Upper lobe of left lung (tissue), 6 donors: ENCODE results near the gene WBP1. TPM values are rescaled to one million over a fixed set of nuclear protein-coding genes. Genes with fewer than 3 reads are reported as not detected.
A peak's percentile ranks its signal among the peaks of the same experiment; 100 is the strongest.

Experiments used
- ATAC-seq, 2 donors: fragments of 200-7000 bp; cut with Tn5 transposase; one replicate each; pipeline ENCODE4 v1.9.1; 2022; ENCODE audit warnings: mild to moderate bottlenecking in 2 of 2, moderate library complexity in 2 of 2; ENCODE audit not compliant: low FRiP score in 2 of 2
- DNase-seq, 2 donors: peaks; one replicate each; pipeline ENCODE4 v3.0.0-alpha.2; 2019 to 2020
- H3K27ac ChIP-seq, 4 donors: fragments of 200-600 bp; sonication (generic); one replicate each; pipeline ENCODE4 v1.5.1; 2016 to 2019
- H3K27me3 ChIP-seq, 4 donors: fragments of 200-600 bp; sonication (generic); one replicate each; pipeline ENCODE4 v1.5.1; 2017 to 2019
- H3K36me3 ChIP-seq, 4 donors: fragments of 200-600 bp; sonication (generic); one replicate each; pipeline ENCODE4 v1.5.1; 2016 to 2019
- H3K4me1 ChIP-seq, 4 donors: fragments of 200-600 bp; sonication (generic); one replicate each; pipeline ENCODE4 v1.5.1; 2018 to 2019
- H3K4me3 ChIP-seq, 4 donors: fragments of 200-600 bp; sonication (generic); one replicate each; pipeline ENCODE4 v1.5.1; 2017 to 2019; ENCODE audit warnings: mild to moderate bottlenecking in 2 of 4, moderate library complexity in 1 of 4
- H3K9me3 ChIP-seq, 4 donors: fragments of 200-600 bp; sonication (generic); one replicate each; pipeline ENCODE4 v1.5.1; 2018 to 2019
- EP300 ChIP-seq, 4 donors: sonication (generic); formaldehyde crosslinking; IDR thresholded peaks; one replicate each; pipeline ENCODE4 v1.5.1; 2017; ENCODE audit warnings: antibody characterized with exemption in 4 of 4, control low read depth in 2 of 4
- POLR2A ChIP-seq, 4 donors: fragments of 450-650 bp; IDR thresholded peaks; one replicate each; pipeline ENCODE4 v1.5.1; 2016 to 2017; ENCODE audit warnings: antibody characterized with exemption in 4 of 4, mild to moderate bottlenecking in 2 of 4
- POLR2AphosphoS5 ChIP-seq, 2 donors: sonication (generic); formaldehyde crosslinking; IDR thresholded peaks; one replicate each; pipeline ENCODE4 v1.5.1; 2017; ENCODE audit warnings: antibody characterized with exemption in 2 of 2
- WGBS, 2 donors: methylation state at CpG; one replicate each; pipeline ENCODE4 v1.1.5; 2017 to 2018; 5-methylcytosine and 5-hydroxymethylcytosine counted together
- total RNA-seq, 6 donors: library from RNA; depleted of rRNA in 4 of 6; stranded (reverse); fragments of >200 nt in 4 of 6; gene quantifications; one replicate each; pipeline versions ENCODE4 v1.1.0 to v1.2.1, GENCODE V29; 2016 to 2021
- TF ChIP-seq, protein P1 (sequence below), 6 experiments: fragments of 450-650 bp in 4 of 6; fragments of 200-600 bp in 2 of 6; sonication (generic) in 2 of 6; IDR thresholded peaks; one replicate each; pipeline ENCODE4 v1.5.1; 2016 to 2019; ENCODE audit warnings: antibody characterized with exemption in 6 of 6
- donor health status: DM: no; HTN: no; CAD: no; lungs with moderate emphysema.
- donor health status: DM: no; HTN: yes; CAD: no; lungs with severe emphysema.

Gene WBP1
- total RNA-seq, 6 donors from 2014 or later = 34.7 to 109 (median 51.3) TPM

DNA sequence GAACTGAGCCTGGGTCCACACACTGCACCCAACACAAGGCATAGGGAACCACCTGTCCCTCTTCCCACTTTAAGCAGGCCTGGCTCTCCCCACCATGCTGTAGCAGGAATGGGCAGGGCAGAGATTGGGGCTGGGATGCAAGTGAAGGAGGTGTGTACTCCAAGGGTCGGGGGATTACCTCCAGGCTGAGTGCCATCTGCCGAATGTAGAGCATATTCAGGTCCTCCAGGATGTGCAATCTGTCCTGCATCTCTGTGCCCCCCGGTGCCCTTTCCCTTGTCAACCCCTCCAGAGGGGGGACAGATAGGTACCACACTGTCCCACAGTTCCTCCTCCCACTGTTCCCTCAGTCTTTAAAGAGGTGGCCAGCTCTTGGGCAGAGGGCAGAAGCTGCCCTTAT is 18.9 kb upstream of the WBP1 start:
- H3K27ac ChIP-seq = peak overlapping the region; percentile 74 to 88 (median 84)
- 20 to 45% methylated on average over 3 of the region's 3 CpGs for WGBS, 2 donors
- no peaks in the 10 kb centered on the region for H3K9me3 ChIP-seq
- TF ChIP-seq, protein P1, sequence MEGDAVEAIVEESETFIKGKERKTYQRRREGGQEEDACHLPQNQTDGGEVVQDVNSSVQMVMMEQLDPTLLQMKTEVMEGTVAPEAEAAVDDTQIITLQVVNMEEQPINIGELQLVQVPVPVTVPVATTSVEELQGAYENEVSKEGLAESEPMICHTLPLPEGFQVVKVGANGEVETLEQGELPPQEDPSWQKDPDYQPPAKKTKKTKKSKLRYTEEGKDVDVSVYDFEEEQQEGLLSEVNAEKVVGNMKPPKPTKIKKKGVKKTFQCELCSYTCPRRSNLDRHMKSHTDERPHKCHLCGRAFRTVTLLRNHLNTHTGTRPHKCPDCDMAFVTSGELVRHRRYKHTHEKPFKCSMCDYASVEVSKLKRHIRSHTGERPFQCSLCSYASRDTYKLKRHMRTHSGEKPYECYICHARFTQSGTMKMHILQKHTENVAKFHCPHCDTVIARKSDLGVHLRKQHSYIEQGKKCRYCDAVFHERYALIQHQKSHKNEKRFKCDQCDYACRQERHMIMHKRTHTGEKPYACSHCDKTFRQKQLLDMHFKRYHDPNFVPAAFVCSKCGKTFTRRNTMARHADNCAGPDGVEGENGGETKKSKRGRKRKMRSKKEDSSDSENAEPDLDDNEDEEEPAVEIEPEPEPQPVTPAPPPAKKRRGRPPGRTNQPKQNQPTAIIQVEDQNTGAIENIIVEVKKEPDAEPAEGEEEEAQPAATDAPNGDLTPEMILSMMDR (IDR thresholded peaks at IDR 0.05) = no peak
- no peak for TF ChIP-seq POLR2A (IDR thresholded peaks at IDR 0.05)
- TF ChIP-seq EP300 (IDR thresholded peaks at IDR 0.05) = no peak
- TF ChIP-seq POLR2AphosphoS5 (IDR thresholded peaks at IDR 0.05) = no peak
- H3K4me3 ChIP-seq = peak overlapping the region in 3 of 4 donors; percentile 42 to 64 (median 59)
- DNase-seq (no peak), ATAC-seq (no peak)
- peaks cover 0 to 9% (median 3%) of the 10 kb centered on the region in 4 donors for H3K27me3 ChIP-seq
- no peaks in the 10 kb centered on the region for H3K36me3 ChIP-seq
- H3K4me1 ChIP-seq = peaks cover 22 to 50% (median 30%) of the 10 kb centered on the region in 4 donors

DNA sequence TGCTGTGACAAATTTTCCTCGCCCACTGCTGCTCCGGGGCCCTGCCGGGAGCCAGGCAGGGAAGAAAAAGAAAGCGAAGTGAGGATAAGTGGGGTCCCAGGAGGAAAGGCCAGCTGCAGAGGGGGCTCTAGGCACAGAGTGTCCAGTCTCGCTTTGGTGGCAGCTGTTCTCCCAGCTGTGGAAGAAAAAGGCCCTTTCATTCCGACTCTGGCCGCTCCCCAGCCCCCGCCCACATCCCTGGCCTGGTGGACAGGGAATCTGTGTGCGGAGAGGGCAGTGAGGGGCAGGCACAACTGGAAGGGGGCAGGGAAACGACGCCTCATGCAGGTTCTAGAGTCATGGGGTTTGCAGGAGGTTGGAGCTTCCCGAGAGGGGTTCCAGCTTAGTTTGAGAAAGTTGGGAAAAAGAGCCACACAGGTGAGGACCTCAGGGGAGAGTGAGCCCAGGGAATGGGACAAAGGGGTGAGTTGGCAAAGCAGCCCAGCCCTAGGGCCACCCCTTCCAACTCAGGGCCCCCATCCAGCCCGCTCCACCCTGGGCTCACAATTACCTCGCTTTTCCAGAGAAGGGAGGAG is 18.3 kb upstream of the WBP1 start:
- TF ChIP-seq, protein P1 (IDR thresholded peaks at IDR 0.05) = no peak
- TF ChIP-seq POLR2A (IDR thresholded peaks at IDR 0.05) = no peak
- no peak for TF ChIP-seq POLR2AphosphoS5 (IDR thresholded peaks at IDR 0.05)
- TF ChIP-seq EP300 (IDR thresholded peaks at IDR 0.05) = no peak
- Histone ChIP-seq H3K9me3 (no peaks in the 10 kb centered on the region), H3K36me3 (no peaks in the 10 kb centered on the region), H3K4me3 (peak overlapping the region; percentile 1 to 64 (median 50)), H3K27ac (peak overlapping the region; percentile 74 to 88 (median 84)), H3K4me1 (peaks cover 22 to 50% (median 30%) of the 10 kb centered on the region in 4 donors), H3K27me3 (peaks cover 0 to 9% (median 3%) of the 10 kb centered on the region in 4 donors)
- ATAC-seq (peak; percentile 0 to 43), DNase-seq (peak in 1 of 2 donors; percentile 86)
- WGBS, 2 donors = 16 to 25% methylated on average over 14 of the region's 14 CpGs

DNA sequence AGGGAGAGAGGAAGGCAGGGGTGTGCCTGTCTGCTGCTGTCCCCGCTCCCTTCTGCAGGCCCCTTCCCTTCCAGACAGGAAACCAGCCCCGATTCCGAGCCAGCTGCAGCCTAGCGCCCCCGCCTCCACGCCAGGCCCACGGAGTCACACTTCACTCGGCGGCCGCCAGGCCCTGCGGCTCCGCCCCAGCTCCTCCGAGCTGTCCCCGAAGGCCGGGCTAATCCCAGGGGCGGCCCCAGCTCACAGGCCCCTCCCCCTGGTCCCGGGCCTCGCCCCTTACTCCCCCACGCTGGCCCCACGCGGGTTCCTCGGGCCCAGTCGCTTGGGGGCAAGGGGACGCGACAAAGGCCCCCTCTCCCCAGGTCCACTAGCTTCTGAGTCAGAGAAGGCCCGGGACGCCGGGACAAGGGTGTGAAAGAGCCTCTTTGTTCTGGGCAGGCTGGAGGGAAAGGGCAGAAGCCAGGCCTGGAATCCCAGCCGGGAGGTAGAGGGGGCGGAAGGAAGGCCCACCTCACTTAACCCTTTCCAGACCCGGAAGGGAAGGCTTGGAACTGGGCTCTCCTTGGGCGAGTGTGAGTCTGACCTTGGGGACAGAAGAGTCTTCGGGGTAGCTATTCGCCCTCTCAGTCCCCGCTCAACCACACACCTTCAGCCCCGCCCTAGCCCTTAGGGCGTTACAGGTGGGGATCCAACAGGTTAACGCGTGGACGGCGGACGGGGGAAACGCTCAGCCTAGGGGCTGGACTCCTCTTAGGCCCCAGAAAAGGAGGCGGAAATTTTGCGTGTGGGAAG is 17.7 kb upstream of the WBP1 start:
- DNase-seq = peak; percentile 88 to 95
- 12 to 52% methylated on average over 16 to 45 of the region's 45 CpGs for WGBS, 2 donors
- Histone ChIP-seq H3K4me1 (peaks cover 22 to 50% (median 30%) of the 10 kb centered on the region in 4 donors), H3K36me3 (no peaks in the 10 kb centered on the region), H3K4me3 (peak overlapping the region; percentile 1 to 64 (median 50)), H3K27ac (peak overlapping the region; percentile 74 to 88 (median 84)), H3K27me3 (peaks cover 0 to 9% (median 3%) of the 10 kb centered on the region in 4 donors), H3K9me3 (no peaks in the 10 kb centered on the region)
- peak; percentile 95 to 96 for ATAC-seq
- TF ChIP-seq, protein P1 (IDR thresholded peaks at IDR 0.05) = peak in 5 of 6 experiments; percentile 40 to 74 (median 63)
- peak in 1 of 2 donors; percentile 35 for TF ChIP-seq POLR2AphosphoS5 (IDR thresholded peaks at IDR 0.05)
- peak in 2 of 4 donors; percentile 44 to 47 for TF ChIP-seq POLR2A (IDR thresholded peaks at IDR 0.05)
- no peak for TF ChIP-seq EP300 (IDR thresholded peaks at IDR 0.05)

DNA sequence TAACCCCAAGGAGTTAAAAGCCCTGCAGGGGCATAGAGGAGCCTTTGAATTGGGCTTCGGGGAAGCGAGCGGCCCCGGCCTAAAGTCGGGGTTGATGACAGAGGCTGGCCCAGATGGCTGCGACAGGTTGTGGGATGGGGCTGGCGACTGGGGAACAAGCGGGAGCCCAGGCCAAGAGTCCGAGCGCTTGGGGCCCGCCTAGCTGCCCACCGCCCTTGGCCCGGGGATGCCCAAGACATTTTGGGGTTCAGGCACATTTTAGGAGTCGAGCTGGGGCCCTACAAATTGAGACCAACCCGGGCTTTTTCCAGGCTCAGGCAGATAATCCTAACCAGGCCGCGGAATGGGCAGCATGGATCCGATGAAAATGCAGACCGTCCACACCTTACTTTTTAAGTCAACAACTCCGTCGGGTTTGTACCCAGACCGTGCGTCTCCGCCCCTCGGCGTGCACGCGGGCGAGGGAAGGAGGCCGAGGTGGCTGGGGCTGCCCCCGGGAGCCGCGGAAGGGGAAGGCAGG is 17.0 kb upstream of the WBP1 start:
- peak; percentile 20 to 31 for ATAC-seq

More for the DNA sequence above, 17.0 kb upstream of the WBP1 start:
- Histone ChIP-seq H3K27ac (peak overlapping the region; percentile 74 to 88 (median 84)), H3K4me1 (peaks cover 22 to 50% (median 30%) of the 10 kb centered on the region in 4 donors), H3K36me3 (no peaks in the 10 kb centered on the region), H3K27me3 (peaks cover 0 to 9% (median 3%) of the 10 kb centered on the region in 4 donors), H3K9me3 (no peaks in the 10 kb centered on the region), H3K4me3 (peak overlapping the region; percentile 22 to 64 (median 50))
- no peak for TF ChIP-seq POLR2A (IDR thresholded peaks at IDR 0.05)
- TF ChIP-seq POLR2AphosphoS5 (IDR thresholded peaks at IDR 0.05) = no peak
- TF ChIP-seq, protein P1 (IDR thresholded peaks at IDR 0.05) = no peak
- DNase-seq = peak in 1 of 2 donors; percentile 78
- 33 to 47% methylated on average over 12 to 32 of the region's 33 CpGs for WGBS, 2 donors
